ENCODE data around the gene LYPD6B. TPM values are rescaled to one million over a fixed set of nuclear protein-coding genes. Genes with fewer than 3 reads are reported as not detected.
"Not testable (repeated sequence)": the region's sequence is repeated elsewhere in the genome, so short reads cannot be mapped to it uniquely, and the experiment has no call there.

The LYPD6B gene
- total RNA-seq, 1 donor from 2014 or later = 27.2 TPM

DNA sequence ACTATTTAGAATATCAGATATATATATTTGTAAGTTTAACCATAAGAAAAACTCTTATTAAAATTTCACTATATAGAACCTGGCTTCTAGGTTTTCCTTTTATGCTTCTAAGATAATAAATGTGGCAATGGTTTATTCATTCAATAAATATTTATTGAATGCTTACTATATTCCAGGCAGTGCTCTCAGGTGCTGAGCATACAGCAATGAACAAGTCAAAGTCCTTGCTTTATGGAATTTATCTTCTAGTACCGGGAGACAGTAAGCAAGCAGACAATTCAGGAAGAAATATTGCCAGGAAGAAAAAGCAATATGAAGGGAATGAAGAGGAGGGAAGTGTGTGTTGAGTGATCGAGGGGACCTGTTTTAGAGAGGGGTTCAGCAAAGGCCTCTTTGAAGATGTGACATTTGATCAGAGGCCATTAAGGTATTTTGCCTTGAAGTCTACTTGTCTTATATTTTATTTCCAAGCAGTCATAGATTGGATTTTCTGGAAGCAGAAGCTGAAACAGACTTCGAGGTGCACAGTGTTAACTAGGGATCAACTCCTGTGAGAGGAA, 197.4 kb downstream of the LYPD6B start:
- Mint-ChIP-seq H3K27me3 (ENCODE audit: low read depth) (no peaks in the 10 kb centered on the region), H3K4me3 (no peak overlapping the region), H3K27ac (no peak overlapping the region), H3K9me3 (peaks cover 18% of the 10 kb centered on the region), H3K4me1 (peaks cover 4% of the 10 kb centered on the region), H3K36me3 (no peaks in the 10 kb centered on the region)
- TF ChIP-seq, protein P1, sequence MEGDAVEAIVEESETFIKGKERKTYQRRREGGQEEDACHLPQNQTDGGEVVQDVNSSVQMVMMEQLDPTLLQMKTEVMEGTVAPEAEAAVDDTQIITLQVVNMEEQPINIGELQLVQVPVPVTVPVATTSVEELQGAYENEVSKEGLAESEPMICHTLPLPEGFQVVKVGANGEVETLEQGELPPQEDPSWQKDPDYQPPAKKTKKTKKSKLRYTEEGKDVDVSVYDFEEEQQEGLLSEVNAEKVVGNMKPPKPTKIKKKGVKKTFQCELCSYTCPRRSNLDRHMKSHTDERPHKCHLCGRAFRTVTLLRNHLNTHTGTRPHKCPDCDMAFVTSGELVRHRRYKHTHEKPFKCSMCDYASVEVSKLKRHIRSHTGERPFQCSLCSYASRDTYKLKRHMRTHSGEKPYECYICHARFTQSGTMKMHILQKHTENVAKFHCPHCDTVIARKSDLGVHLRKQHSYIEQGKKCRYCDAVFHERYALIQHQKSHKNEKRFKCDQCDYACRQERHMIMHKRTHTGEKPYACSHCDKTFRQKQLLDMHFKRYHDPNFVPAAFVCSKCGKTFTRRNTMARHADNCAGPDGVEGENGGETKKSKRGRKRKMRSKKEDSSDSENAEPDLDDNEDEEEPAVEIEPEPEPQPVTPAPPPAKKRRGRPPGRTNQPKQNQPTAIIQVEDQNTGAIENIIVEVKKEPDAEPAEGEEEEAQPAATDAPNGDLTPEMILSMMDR (IDR thresholded peaks at IDR 0.05; ENCODE audit: unreplicated experiment) = no peak
- no peak for DNase-seq (ENCODE audit: low spot score in 2 of 2, unreplicated experiment in 2 of 2)

GRCh38 chr2:149236410-149236809, 197.9 kb downstream of the LYPD6B start:
- Mint-ChIP-seq H3K4me1 (peaks cover 4% of the 10 kb centered on the region), H3K4me3 (no peak overlapping the region), H3K9me3 (peaks cover 18% of the 10 kb centered on the region), H3K27me3 (ENCODE audit: low read depth) (no peaks in the 10 kb centered on the region), H3K27ac (no peak overlapping the region), H3K36me3 (no peaks in the 10 kb centered on the region)
- no peak for DNase-seq (ENCODE audit: low spot score in 2 of 2, unreplicated experiment in 2 of 2)
- TF ChIP-seq, protein P1 (IDR thresholded peaks at IDR 0.05; ENCODE audit: unreplicated experiment) = no peak

GRCh38 chr2:149246186-149246585, 207.7 kb downstream of the LYPD6B start:
- no peaks in the 10 kb centered on the region for H3K36me3 Mint-ChIP-seq
- no peak for DNase-seq (ENCODE audit: low spot score in 2 of 2, unreplicated experiment in 2 of 2)
- H3K27me3 Mint-ChIP-seq (ENCODE audit: low read depth) = no peaks in the 10 kb centered on the region
- peaks cover 6% of the 10 kb centered on the region for H3K9me3 Mint-ChIP-seq
- H3K4me1 Mint-ChIP-seq = peaks cover 9% of the 10 kb centered on the region
- TF ChIP-seq, protein P1 (IDR thresholded peaks at IDR 0.05; ENCODE audit: unreplicated experiment) = no peak
- no peak overlapping the region for H3K27ac Mint-ChIP-seq
- H3K4me3 Mint-ChIP-seq = no peak overlapping the region

DNA sequence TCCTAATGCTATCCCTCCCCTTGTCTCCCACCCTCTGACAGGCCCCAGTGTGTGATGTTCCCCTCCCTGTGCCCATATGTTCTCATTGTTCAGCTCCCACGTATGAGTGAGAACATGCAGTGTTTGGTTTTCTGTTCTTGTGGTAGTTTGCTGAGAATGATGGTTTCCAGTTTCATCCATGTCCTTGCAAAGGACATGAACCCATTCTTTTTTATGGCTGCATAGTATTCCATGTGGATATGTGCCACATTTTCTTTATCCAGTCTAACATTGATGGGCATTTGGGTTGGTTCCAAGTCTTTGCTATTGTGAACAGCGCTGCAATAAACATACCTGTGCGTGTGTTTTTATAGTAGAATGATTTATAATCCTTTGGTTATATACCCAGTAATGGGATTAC, 212.9 kb downstream of the LYPD6B start:
- H3K4me3 Mint-ChIP-seq; H3K4me1 Mint-ChIP-seq; DNase-seq (ENCODE audit: low spot score in 2 of 2, unreplicated experiment in 2 of 2); H3K27ac Mint-ChIP-seq; H3K27me3 Mint-ChIP-seq (ENCODE audit: low read depth): not testable (repeated sequence)
- H3K9me3 Mint-ChIP-seq = peaks cover 52% of the 10 kb centered on the region
- peaks cover 22% of the 10 kb centered on the region for H3K36me3 Mint-ChIP-seq

- not testable (repeated sequence) for H3K4me1 Mint-ChIP-seq; H3K27me3 Mint-ChIP-seq (ENCODE audit: low read depth); H3K4me3 Mint-ChIP-seq; DNase-seq (ENCODE audit: low spot score in 2 of 2, unreplicated experiment in 2 of 2); H3K27ac Mint-ChIP-seq
- Mint-ChIP-seq H3K9me3 (peaks cover 46% of the 10 kb centered on the region), H3K36me3 (peaks cover 22% of the 10 kb centered on the region)
These were observed 218.4 kb downstream of the LYPD6B start for GRCh38 chr2:149256877-149257276.

GRCh38 chr2:149258531-149258930, 220.0 kb downstream of the LYPD6B start:
- TF ChIP-seq, protein P1 (IDR thresholded peaks at IDR 0.05; ENCODE audit: unreplicated experiment) = no peak
- no peak overlapping the region for H3K4me3 Mint-ChIP-seq
- DNase-seq (ENCODE audit: low spot score in 2 of 2, unreplicated experiment in 2 of 2) = no peak

GRCh38 chr2:149259136-149259535, 220.6 kb downstream of the LYPD6B start:
- H3K4me3 Mint-ChIP-seq = no peak overlapping the region
- peaks cover 19% of the 10 kb centered on the region for H3K36me3 Mint-ChIP-seq
- H3K27me3 Mint-ChIP-seq (ENCODE audit: low read depth) = no peaks in the 10 kb centered on the region
- H3K27ac Mint-ChIP-seq = no peak overlapping the region
- no peak for DNase-seq (ENCODE audit: low spot score in 2 of 2, unreplicated experiment in 2 of 2)
- H3K9me3 Mint-ChIP-seq = peaks cover 24% of the 10 kb centered on the region
- H3K4me1 Mint-ChIP-seq = peaks cover 18% of the 10 kb centered on the region
- TF ChIP-seq, protein P1 (IDR thresholded peaks at IDR 0.05; ENCODE audit: unreplicated experiment) = no peak

More at GRCh38 chr2:149258531-149258930, 220.0 kb downstream of the LYPD6B start:
- Mint-ChIP-seq H3K36me3 (peaks cover 22% of the 10 kb centered on the region), H3K9me3 (peaks cover 30% of the 10 kb centered on the region), H3K4me1 (peaks cover 18% of the 10 kb centered on the region), H3K27ac (no peak overlapping the region), H3K27me3 (ENCODE audit: low read depth) (no peaks in the 10 kb centered on the region)
